Esophagus muscularis mucosa (tissue), 3 donors: ENCODE data around the gene ACTN3.

Source experiments
- POLR2AphosphoS5 ChIP-seq, 2 donors: sonication (generic); formaldehyde crosslinking; IDR thresholded peaks; one replicate each; pipeline ENCODE4 v1.6.1; 2017; ENCODE audit warnings: antibody characterized with exemption in 2 of 2
- TF ChIP-seq, protein P1 (sequence below), 3 experiments: fragments of 200-600 bp in 2 of 3; fragments of 450-650 bp in 1 of 3; sonication (generic) in 2 of 3; IDR thresholded peaks; one replicate each; pipeline ENCODE4 v1.5.1; 2017 to 2019; ENCODE audit warnings: antibody characterized with exemption in 3 of 3, mild to moderate bottlenecking in 2 of 3, moderate library complexity in 1 of 3

DNA sequence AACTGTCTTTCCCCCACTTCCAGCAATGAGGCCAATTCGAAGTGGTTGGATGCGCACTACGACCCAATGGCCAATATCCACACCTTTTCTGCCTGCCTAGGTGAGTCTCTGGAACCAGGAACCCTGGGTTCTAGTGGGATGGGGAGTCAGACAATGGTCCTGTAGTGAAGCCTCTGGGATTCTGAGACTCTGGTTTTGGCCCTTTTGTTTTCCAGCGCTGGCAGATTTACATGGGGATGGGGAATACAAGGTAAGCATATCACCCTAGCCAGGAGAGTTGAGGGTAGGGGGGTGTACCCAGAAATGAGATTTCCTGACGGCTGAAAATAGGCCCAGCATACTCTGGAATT, 35.7 kb upstream of the ACTN3 start:
- TF ChIP-seq, protein P1, sequence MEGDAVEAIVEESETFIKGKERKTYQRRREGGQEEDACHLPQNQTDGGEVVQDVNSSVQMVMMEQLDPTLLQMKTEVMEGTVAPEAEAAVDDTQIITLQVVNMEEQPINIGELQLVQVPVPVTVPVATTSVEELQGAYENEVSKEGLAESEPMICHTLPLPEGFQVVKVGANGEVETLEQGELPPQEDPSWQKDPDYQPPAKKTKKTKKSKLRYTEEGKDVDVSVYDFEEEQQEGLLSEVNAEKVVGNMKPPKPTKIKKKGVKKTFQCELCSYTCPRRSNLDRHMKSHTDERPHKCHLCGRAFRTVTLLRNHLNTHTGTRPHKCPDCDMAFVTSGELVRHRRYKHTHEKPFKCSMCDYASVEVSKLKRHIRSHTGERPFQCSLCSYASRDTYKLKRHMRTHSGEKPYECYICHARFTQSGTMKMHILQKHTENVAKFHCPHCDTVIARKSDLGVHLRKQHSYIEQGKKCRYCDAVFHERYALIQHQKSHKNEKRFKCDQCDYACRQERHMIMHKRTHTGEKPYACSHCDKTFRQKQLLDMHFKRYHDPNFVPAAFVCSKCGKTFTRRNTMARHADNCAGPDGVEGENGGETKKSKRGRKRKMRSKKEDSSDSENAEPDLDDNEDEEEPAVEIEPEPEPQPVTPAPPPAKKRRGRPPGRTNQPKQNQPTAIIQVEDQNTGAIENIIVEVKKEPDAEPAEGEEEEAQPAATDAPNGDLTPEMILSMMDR (IDR thresholded peaks at IDR 0.05) = no peak
- TF ChIP-seq POLR2AphosphoS5 (IDR thresholded peaks at IDR 0.05) = no peak
